Activated CD4-positive, alpha-beta T cell treated with anti-CD3 and anti-CD28 coated beads for 36 hours (primary cell): ENCODE results near the gene NUP50. TPM values are rescaled to one million over a fixed set of nuclear protein-coding genes. Genes with fewer than 3 reads are reported as not detected.

Experiments
- ATAC-seq: fragments of 200-7000 bp; cut with Tn5 transposase; one replicate; pipeline ENCODE4 v1.10.0; 2021; ENCODE audit warnings: mild to moderate bottlenecking, moderate library complexity
- CTCF ChIA-PET: fragments of 350-600 bp; sonication (Branson Sonifier 250); formaldehyde crosslinking; loops from one replicate; lab custom pipeline; 2021; ENCODE audit warnings: antibody characterized with exemption; lab: Charles Lee
- POLR2A ChIA-PET: fragments of 350-600 bp; sonication (Branson Sonifier 250); formaldehyde crosslinking; loops from one replicate; lab custom pipeline; 2021; ENCODE audit warnings: antibody characterized with exemption, inconsistent platforms; lab: Charles Lee
- DNase-seq: peaks from one replicate; pipeline ENCODE4 v3.0.0-alpha.2; 2020
- H3K27ac Mint-ChIP-seq: one replicate; pipeline ENCODE4 v1.8.0; 2021; ENCODE audit warnings: mixed read lengths
- H3K27me3 Mint-ChIP-seq: one replicate; pipeline ENCODE4 v1.8.0; 2021; ENCODE audit warnings: mixed read lengths
- H3K36me3 Mint-ChIP-seq: one replicate; pipeline ENCODE4 v1.8.0; 2021; ENCODE audit warnings: low read depth, mixed read lengths
- H3K4me1 Mint-ChIP-seq: one replicate; pipeline ENCODE4 v1.8.0; 2021; ENCODE audit warnings: mixed read lengths
- H3K4me3 Mint-ChIP-seq: one replicate; pipeline ENCODE4 v1.8.0; 2021; ENCODE audit warnings: mild to moderate bottlenecking, moderate library complexity, mixed read lengths
- H3K9me3 Mint-ChIP-seq: one replicate; pipeline ENCODE4 v1.8.0; 2021; ENCODE audit warnings: low read depth, mixed read lengths
- intact Hi-C, 2 experiments: fragments of 100-400 bp; cut with DNase I in 1 of 2; cut with micrococcal nuclease in 1 of 2; formaldehyde crosslinking; loops; one replicate each; pipeline versions ENCODE4 v1.14.2 to v1.15.1; 2022 to 2024; cut with DNase I, micrococcal nuclease
- total RNA-seq, 2 experiments: library from RNA; stranded (reverse); gene quantifications; one replicate each; pipeline ENCODE4 v1.2.3, GENCODE V29; 2021

The NUP50 gene
- total RNA-seq, 2 experiments from 2014 or later: 136 to 141 TPM

DNA sequence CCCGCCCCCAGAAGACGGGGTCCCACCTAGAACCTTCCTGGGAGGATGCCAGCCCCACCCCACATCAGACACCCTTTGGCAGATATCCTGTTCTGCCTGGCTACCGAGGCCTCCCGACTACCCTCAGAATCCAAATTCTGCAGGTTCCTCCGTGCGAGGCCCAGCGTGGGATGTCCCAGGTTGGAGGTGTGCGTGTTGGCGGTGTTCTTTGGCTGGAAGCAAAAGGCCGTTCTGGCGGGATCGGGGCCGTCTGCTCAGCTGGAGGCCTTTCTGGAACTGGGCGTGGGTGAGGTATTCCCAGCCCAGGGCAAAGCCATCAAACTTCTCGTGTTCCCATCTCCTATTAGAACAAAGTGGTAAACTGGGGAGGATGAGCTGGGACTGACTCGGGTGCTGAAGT, 32.6 kb downstream of the NUP50 start:
- CTCF ChIA-PET: no interaction called here
- Mint-ChIP-seq H3K27me3 (no peaks in the 10 kb centered on the region), H3K27ac (no peak overlapping the region), H3K4me1 (no peaks in the 10 kb centered on the region), H3K36me3 (peaks cover 7% of the 10 kb centered on the region), H3K9me3 (no peaks in the 10 kb centered on the region), H3K4me3 (no peak overlapping the region)
- DNase-seq (no peak), ATAC-seq (no peak)
- intact Hi-C loops: no loop called here
- POLR2A ChIA-PET: no interaction called here

DNA sequence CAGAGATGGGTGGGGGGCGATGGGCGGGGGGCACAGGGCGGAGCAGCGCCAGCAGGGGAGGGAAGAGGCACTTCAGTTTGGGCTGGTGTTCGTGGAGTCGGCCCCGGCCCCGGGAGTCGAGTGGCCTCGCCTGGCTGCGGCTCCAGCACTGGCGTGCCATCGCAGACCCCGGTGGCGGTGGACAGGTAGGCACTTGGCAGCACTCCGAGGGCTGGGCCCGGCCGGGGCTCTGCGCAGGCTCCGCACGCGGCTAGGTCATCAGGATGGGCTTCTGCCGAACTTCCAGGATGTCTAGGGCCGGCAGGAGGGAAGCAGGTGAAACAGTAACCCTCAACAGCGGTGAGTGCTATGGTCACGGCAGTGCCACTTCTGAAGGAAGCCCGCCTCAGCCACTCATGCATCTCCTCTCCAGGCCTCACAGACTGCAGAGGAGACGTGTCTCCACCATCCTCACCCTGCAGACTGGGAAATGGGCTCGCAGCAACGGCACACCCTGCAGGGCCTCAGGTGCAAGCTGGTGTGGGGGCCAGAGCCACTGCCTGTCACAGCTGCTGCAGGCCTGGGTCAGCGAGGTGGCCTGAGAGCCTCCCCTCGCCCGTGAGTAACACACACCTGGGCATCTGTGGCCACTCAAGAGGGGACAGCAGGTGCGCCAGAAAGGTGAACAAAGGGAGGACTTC, 33.3 kb downstream of the NUP50 start:
- intact Hi-C loops: no loop called here
- ChIA-PET CTCF (no interaction called here), POLR2A (no interaction called here)
- Mint-ChIP-seq H3K9me3 (no peaks in the 10 kb centered on the region), H3K36me3 (peaks cover 8% of the 10 kb centered on the region), H3K27ac (no peak overlapping the region), H3K4me3 (no peak overlapping the region), H3K27me3 (no peaks in the 10 kb centered on the region), H3K4me1 (no peaks in the 10 kb centered on the region)
- ATAC-seq (no peak), DNase-seq (no peak)

DNA sequence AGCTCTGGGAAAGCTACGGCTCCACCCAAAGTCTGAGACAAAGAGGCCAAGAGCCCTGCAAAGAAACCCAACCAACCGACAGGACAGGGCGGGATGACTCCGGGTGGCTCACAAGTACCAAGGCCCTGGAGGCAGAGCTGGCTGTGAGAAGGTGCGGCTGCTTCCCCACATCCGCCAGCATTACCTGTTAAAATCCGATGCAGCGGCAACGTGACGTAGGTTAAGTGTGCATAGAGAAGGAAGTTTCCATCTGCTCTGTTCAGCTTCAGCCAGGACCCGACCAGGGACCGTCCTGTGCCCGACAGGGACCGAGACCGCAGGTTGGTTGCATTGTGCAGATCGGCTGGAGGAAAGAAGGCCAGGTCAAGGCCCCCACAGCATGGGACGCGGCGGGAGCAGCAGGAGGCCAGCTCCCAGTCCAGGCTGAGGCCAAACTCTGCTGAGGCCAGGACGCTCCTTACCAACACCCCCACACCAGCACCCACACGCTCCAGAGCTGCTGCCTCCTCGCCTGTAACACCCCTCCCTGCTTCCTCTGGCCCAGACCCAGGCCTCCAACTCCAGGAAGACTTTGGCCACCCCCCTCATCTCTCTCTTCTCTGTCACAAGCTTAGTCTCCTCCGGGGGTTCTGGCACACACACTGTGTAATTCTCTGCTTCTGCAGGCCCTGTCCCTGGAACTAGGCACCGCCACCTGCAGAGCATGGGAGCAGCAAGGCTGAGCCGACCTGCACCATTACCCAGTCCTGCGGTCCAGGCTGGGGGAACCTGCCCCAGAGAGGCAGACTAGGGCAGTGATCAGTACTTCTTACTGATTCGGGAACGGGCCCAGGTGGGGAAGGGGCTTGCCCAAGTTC, 34.1 kb downstream of the NUP50 start:
- no peaks in the 10 kb centered on the region for H3K4me1 Mint-ChIP-seq
- no peak overlapping the region for H3K4me3 Mint-ChIP-seq
- DNase-seq (no peak), ATAC-seq (no peak)
- H3K27me3 Mint-ChIP-seq: no peaks in the 10 kb centered on the region
- peaks cover 8% of the 10 kb centered on the region for H3K36me3 Mint-ChIP-seq
- no peaks in the 10 kb centered on the region for H3K9me3 Mint-ChIP-seq
- no peak overlapping the region for H3K27ac Mint-ChIP-seq
- POLR2A ChIA-PET: no interaction called here
- intact Hi-C loops: no loop called here
- CTCF ChIA-PET: no interaction called here

GRCh38 chr22:45198463-45198795, 34.7 kb downstream of the NUP50 start:
- no peak overlapping the region for H3K27ac Mint-ChIP-seq
- peaks cover 8% of the 10 kb centered on the region for H3K36me3 Mint-ChIP-seq
- POLR2A ChIA-PET: no interaction called here
- no peak for DNase-seq
- CTCF ChIA-PET: no interaction called here
- no peak overlapping the region for H3K4me3 Mint-ChIP-seq
- ATAC-seq: no peak
- intact Hi-C loops: no loop called here
- H3K4me1 Mint-ChIP-seq: no peaks in the 10 kb centered on the region
- no peaks in the 10 kb centered on the region for H3K27me3 Mint-ChIP-seq
- H3K9me3 Mint-ChIP-seq: no peaks in the 10 kb centered on the region

- no peak overlapping the region for H3K4me3 Mint-ChIP-seq
- CTCF ChIA-PET: no interaction called here
- H3K9me3 Mint-ChIP-seq: no peaks in the 10 kb centered on the region
These were observed 36.0 kb downstream of the NUP50 start for GRCh38 chr22:45199723-45200122.

DNA sequence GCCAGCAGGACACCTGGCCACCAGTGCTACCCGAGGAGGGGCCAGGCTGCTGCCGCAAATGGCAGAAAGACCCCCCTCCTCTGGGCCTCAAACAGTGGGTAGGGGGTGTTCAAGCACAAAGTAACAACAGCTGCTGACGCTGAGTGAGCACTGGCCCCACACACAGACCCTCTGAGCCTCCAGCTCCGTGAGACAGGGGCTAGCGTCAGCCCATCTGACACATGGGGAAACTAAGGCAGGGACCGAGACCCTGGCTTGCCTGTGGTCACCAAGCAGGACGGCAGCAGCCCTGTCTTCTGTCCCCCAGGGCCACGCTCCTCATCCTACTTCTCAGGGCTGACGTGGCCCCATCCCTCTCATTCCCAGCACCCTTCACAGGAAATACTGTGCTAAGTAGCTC, 36.5 kb downstream of the NUP50 start:
- DNase-seq (no peak), ATAC-seq (no peak)
- H3K4me3 Mint-ChIP-seq: no peak overlapping the region
- peaks cover 10% of the 10 kb centered on the region for H3K36me3 Mint-ChIP-seq
- no peaks in the 10 kb centered on the region for H3K9me3 Mint-ChIP-seq
- H3K4me1 Mint-ChIP-seq: no peaks in the 10 kb centered on the region
- intact Hi-C loops: no loop called here
- no peak overlapping the region for H3K27ac Mint-ChIP-seq
- ChIA-PET CTCF (interaction anchor here (0.7 kb wide), 1 partner anchor 536 kb away, joined by 3 read pairs; no protein-coding TSS in a partner anchor), POLR2A (no interaction called here)
- no peaks in the 10 kb centered on the region for H3K27me3 Mint-ChIP-seq

More at GRCh38 chr22:45199723-45200122, 36.0 kb downstream of the NUP50 start:
- DNase-seq (no peak), ATAC-seq (no peak)
- Mint-ChIP-seq H3K36me3 (peaks cover 10% of the 10 kb centered on the region), H3K4me1 (no peaks in the 10 kb centered on the region), H3K27me3 (no peaks in the 10 kb centered on the region), H3K27ac (no peak overlapping the region)
- POLR2A ChIA-PET: no interaction called here
- intact Hi-C loops: no loop called here

DNA sequence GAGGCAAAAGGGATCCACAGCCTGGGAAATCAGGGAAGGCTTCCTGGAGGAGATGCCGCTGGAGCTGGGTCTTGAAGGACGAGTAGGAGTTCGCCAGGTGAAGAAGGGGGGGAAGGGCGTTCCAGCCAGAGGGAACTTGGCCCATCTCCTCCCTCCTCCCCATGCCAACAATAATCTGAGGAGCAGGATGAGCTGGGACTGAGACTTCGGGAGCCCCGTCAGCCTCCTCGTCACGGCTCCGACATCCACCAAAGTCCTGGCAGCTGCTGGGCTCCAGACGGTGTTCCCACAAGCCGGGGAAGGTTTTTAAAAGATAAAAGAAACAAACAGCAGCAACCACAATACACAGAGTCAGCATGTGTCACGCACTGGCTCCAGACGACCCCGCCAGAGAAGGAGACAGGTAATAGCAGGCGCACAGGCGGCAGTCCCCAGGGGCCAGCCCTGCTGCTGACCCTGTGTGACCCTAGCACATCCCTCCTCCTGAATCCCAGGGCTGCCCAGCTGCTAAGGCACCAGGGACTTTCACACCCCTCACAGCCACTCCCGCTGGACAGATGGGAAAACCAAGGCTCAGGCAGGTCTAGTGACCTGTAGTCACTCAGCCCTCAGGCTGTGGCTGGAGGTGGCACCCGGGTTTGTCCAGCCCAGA, 37.3 kb downstream of the NUP50 start:
- intact Hi-C loops: no loop called here

GRCh38 chr22:45201678-45202332, 38.1 kb downstream of the NUP50 start:
- no peak overlapping the region for H3K27ac Mint-ChIP-seq
- no peaks in the 10 kb centered on the region for H3K4me1 Mint-ChIP-seq
- H3K27me3 Mint-ChIP-seq: no peaks in the 10 kb centered on the region
- H3K4me3 Mint-ChIP-seq: no peak overlapping the region
- DNase-seq: no peak
- H3K36me3 Mint-ChIP-seq: peaks cover 6% of the 10 kb centered on the region
- no peaks in the 10 kb centered on the region for H3K9me3 Mint-ChIP-seq
- intact Hi-C loops: no loop called here
- CTCF ChIA-PET: no interaction called here
- POLR2A ChIA-PET: no interaction called here
- no peak for ATAC-seq

More for the DNA sequence above, 37.3 kb downstream of the NUP50 start:
- H3K36me3 Mint-ChIP-seq: peaks cover 10% of the 10 kb centered on the region
- no peaks in the 10 kb centered on the region for H3K27me3 Mint-ChIP-seq
- ATAC-seq (no peak), DNase-seq (no peak)
- no peaks in the 10 kb centered on the region for H3K9me3 Mint-ChIP-seq
- H3K27ac Mint-ChIP-seq: no peak overlapping the region
- no peaks in the 10 kb centered on the region for H3K4me1 Mint-ChIP-seq
- no peak overlapping the region for H3K4me3 Mint-ChIP-seq
- CTCF ChIA-PET: interaction anchor here (0.6 to 0.7 kb wide), 3 partner anchors 9 to 537 kb away, joined by 3 to 4 read pairs (median 3); no protein-coding TSS in a partner anchor
- POLR2A ChIA-PET: no interaction called here

GRCh38 chr22:45202333-45203149, 38.8 kb downstream of the NUP50 start:
- DNase-seq: no peak
- Mint-ChIP-seq H3K27ac (no peak overlapping the region), H3K27me3 (no peaks in the 10 kb centered on the region), H3K9me3 (no peaks in the 10 kb centered on the region), H3K4me3 (no peak overlapping the region), H3K4me1 (no peaks in the 10 kb centered on the region), H3K36me3 (peaks cover 6% of the 10 kb centered on the region)
- ChIA-PET POLR2A (no interaction called here), CTCF (no interaction called here)
- no peak for ATAC-seq
- intact Hi-C loops: no loop called here

- Mint-ChIP-seq H3K9me3 (no peaks in the 10 kb centered on the region), H3K36me3 (peaks cover 7% of the 10 kb centered on the region), H3K4me3 (no peak overlapping the region), H3K27ac (no peak overlapping the region), H3K4me1 (no peaks in the 10 kb centered on the region), H3K27me3 (no peaks in the 10 kb centered on the region)
- POLR2A ChIA-PET: no interaction called here
- CTCF ChIA-PET: no interaction called here
- DNase-seq (no peak), ATAC-seq (no peak)
- intact Hi-C loops: no loop called here
These were observed 39.6 kb downstream of the NUP50 start for GRCh38 chr22:45203150-45203951.
